Gastroesophageal sphincter (tissue), 4 donors: ENCODE measurements around the gene PCSK2. TPM values are rescaled to one million over a fixed set of nuclear protein-coding genes. Genes with fewer than 3 reads are reported as not detected.
A peak's percentile ranks its signal among the peaks of the same experiment; 100 is the strongest.

ENCODE experiments used
- ATAC-seq: fragments of 150-250 bp; one replicate; pipeline ENCODE4 v1.9.1; 2016; ENCODE audit warnings: mild to moderate bottlenecking, moderate library complexity
- H3K27ac ChIP-seq, 4 donors: fragments of 200-600 bp; sonication (generic) in 3 of 4; 1 replicate in 3 of 4; 2 replicates in 1 of 4; pipeline ENCODE4 v1.5.1; 2016 to 2019
- H3K27me3 ChIP-seq: fragments of 200-600 bp; sonication (generic); one replicate; pipeline ENCODE4 v1.5.1; 2019
- H3K36me3 ChIP-seq, 2 donors: fragments of 200-600 bp; sonication (generic); one replicate each; pipeline ENCODE4 v1.5.1; 2019; ENCODE audit warnings: control low read depth in 1 of 2
- H3K4me1 ChIP-seq, 3 donors: fragments of 200-600 bp; sonication (generic); 1 replicate in 2 of 3; 2 replicates in 1 of 3; pipeline ENCODE4 v1.5.1; 2016 to 2019; ENCODE audit warnings: control low read depth in 2 of 3
- H3K4me3 ChIP-seq, 2 donors: fragments of 200-600 bp; sonication (generic); one replicate each; pipeline ENCODE4 v1.5.1; 2019; ENCODE audit warnings: mild to moderate bottlenecking in 1 of 2, moderate library complexity in 1 of 2
- H3K9me3 ChIP-seq, 3 donors: fragments of 200-600 bp; sonication (generic); one replicate each; pipeline ENCODE4 v1.5.1; 2017 to 2019; ENCODE audit warnings: control low read depth in 2 of 3
- EP300 ChIP-seq: sonication (generic); formaldehyde crosslinking; IDR thresholded peaks from one replicate; pipeline ENCODE4 v1.6.1; 2017; ENCODE audit warnings: antibody characterized with exemption, mild to moderate bottlenecking
- POLR2A ChIP-seq, 2 donors: fragments of 450-650 bp; IDR thresholded peaks; one replicate each; pipeline ENCODE4 v1.6.1; 2017; ENCODE audit warnings: antibody characterized with exemption in 2 of 2, mild to moderate bottlenecking in 2 of 2, moderate library complexity in 1 of 2
- POLR2AphosphoS5 ChIP-seq: sonication (generic); formaldehyde crosslinking; IDR thresholded peaks from one replicate; pipeline ENCODE4 v1.6.1; 2017; ENCODE audit warnings: antibody characterized with exemption
- WGBS, 2 donors: methylation state at CpG; one replicate each; pipeline ENCODE4 v1.1.5; 2018; ENCODE audit warnings: low coverage in 1 of 2; 5-methylcytosine and 5-hydroxymethylcytosine counted together
- total RNA-seq, 4 donors: library from RNA; depleted of rRNA; stranded (reverse); fragments of >200 nt; gene quantifications; one replicate each; pipeline ENCODE4 v1.1.0, GENCODE V29; 2016
- TF ChIP-seq, protein P1 (sequence below), 4 experiments: fragments of 200-600 bp in 2 of 4; fragments of 450-650 bp in 2 of 4; sonication (generic) in 1 of 4; IDR thresholded peaks; one replicate each; pipeline ENCODE4 v1.5.1; 2017 to 2019; ENCODE audit warnings: antibody characterized with exemption in 4 of 4, mild to moderate bottlenecking in 2 of 4, moderate library complexity in 2 of 4

Gene PCSK2
- total RNA-seq, 4 donors from 2014 or later, result 1.6 to 8.5 (median 4.5) TPM

GRCh38 chr20:17494201-17494600 lies 267.4 kb downstream of the PCSK2 start:
- Histone ChIP-seq H3K27me3 (no peaks in the 10 kb centered on the region), H3K4me3 (no peak overlapping the region), H3K9me3 (no peaks in the 10 kb centered on the region), H3K27ac (no peak overlapping the region), H3K36me3 (no peaks in the 10 kb centered on the region), H3K4me1 (peaks cover 0 to 11% (median 0%) of the 10 kb centered on the region in 3 donors)
- ATAC-seq, result no peak
- whole genome bisulfite sequencing, 2 donors, result 88 to 94% methylated on average over 4 to 5 of the region's 7 CpGs
- no peak for TF ChIP-seq EP300
- TF ChIP-seq, protein P1, sequence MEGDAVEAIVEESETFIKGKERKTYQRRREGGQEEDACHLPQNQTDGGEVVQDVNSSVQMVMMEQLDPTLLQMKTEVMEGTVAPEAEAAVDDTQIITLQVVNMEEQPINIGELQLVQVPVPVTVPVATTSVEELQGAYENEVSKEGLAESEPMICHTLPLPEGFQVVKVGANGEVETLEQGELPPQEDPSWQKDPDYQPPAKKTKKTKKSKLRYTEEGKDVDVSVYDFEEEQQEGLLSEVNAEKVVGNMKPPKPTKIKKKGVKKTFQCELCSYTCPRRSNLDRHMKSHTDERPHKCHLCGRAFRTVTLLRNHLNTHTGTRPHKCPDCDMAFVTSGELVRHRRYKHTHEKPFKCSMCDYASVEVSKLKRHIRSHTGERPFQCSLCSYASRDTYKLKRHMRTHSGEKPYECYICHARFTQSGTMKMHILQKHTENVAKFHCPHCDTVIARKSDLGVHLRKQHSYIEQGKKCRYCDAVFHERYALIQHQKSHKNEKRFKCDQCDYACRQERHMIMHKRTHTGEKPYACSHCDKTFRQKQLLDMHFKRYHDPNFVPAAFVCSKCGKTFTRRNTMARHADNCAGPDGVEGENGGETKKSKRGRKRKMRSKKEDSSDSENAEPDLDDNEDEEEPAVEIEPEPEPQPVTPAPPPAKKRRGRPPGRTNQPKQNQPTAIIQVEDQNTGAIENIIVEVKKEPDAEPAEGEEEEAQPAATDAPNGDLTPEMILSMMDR (IDR thresholded peaks at IDR 0.05), result no peak
- TF ChIP-seq POLR2AphosphoS5, result no peak
- TF ChIP-seq POLR2A (IDR thresholded peaks at IDR 0.05), result no peak

- WGBS, 2 donors, result 96% methylated on average over 9 of the region's 9 CpGs; no CpG with 5 or more reads in 1 of the 2 donors
- TF ChIP-seq EP300, result no peak
- TF ChIP-seq POLR2A (IDR thresholded peaks at IDR 0.05), result no peak
- no peak for TF ChIP-seq POLR2AphosphoS5
- TF ChIP-seq, protein P1 (IDR thresholded peaks at IDR 0.05), result no peak
- no peaks in the 10 kb centered on the region for H3K36me3 ChIP-seq
These were observed 269.0 kb downstream of the PCSK2 start for GRCh38 chr20:17495826-17496225.

DNA sequence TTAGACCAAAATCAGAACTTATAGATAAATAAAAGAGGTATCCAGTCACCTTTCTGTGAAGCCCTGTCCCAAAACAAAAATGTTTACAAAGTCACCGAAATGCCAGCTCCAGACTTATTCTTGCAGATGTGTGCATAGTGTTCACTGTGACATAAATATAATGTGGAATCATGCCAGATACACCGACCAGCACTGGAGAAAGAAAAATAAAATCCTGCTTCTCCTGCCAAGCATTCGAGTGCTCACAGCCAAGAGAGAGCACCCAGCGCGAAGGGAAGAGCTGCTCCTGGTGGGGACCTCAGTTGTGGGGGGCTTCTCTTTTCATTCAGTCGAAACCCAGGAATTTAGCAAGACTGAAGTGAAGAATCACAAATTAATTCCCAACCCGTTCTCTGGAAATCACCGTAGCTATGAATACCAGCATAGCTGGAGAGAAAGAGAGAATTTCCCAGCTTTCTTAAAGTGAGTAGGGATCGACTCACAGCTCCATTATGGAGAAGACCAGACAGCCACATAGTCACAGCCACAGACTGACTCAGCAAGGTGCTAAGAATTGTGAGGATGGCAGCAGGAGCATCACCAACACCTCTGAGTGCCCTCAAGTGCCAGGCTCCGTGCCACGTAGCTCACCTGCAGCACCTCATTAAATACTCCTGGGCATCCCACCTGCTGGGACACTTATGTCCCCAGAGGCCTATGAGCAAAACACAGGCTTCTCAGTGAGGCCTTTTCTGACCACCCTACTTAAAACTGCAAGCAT lies 271.2 kb downstream of the PCSK2 start:
- Histone ChIP-seq H3K27ac (peak overlapping the region in 1 of 4 donors; percentile 38), H3K36me3 (no peaks in the 10 kb centered on the region), H3K9me3 (no peaks in the 10 kb centered on the region), H3K4me3 (no peak overlapping the region), H3K27me3 (no peaks in the 10 kb centered on the region), H3K4me1 (peaks cover 0 to 11% (median 0%) of the 10 kb centered on the region in 3 donors)
- WGBS, 2 donors, result 4 to 31% methylated on average over 7 to 11 of the region's 11 CpGs
- ATAC-seq, result no peak
- no peak for TF ChIP-seq POLR2AphosphoS5

More at GRCh38 chr20:17495826-17496225, 269.0 kb downstream of the PCSK2 start:
- Histone ChIP-seq H3K4me3 (no peak overlapping the region), H3K4me1 (peaks cover 0 to 11% (median 0%) of the 10 kb centered on the region in 3 donors), H3K27ac (no peak overlapping the region), H3K9me3 (no peaks in the 10 kb centered on the region), H3K27me3 (no peaks in the 10 kb centered on the region)
- no peak for ATAC-seq

DNA sequence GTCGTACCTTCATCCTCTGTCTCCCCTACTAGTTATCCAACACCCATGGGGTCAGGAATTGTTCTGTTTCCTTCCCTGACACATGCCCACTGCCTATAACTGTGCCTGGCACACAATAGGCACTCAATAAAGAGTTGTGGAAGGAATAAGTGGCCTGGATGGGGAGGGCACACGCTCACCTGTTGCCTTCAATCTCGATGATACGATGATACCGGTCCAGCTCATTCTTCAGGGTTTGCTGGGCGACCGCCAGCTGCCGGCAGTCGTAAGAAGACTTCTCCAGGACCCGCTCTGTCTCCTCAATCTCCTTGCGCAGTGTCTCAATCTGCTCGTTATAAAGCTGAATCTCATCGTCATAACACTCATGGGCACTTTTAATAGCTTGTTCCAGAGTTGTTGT lies 271.8 kb downstream of the PCSK2 start:
- no peaks in the 10 kb centered on the region for H3K27me3 ChIP-seq
- H3K9me3 ChIP-seq, result no peaks in the 10 kb centered on the region
- TF ChIP-seq EP300 (no peak), POLR2A (IDR thresholded peaks at IDR 0.05) (no peak), POLR2AphosphoS5 (no peak)
- TF ChIP-seq, protein P1 (IDR thresholded peaks at IDR 0.05), result no peak
- WGBS, 2 donors, result 80 to 94% methylated on average over 1 to 13 of the region's 13 CpGs
- no peaks in the 10 kb centered on the region for H3K36me3 ChIP-seq
- H3K27ac ChIP-seq, result no peak overlapping the region
- H3K4me1 ChIP-seq, result peaks cover 0 to 11% (median 0%) of the 10 kb centered on the region in 3 donors
- H3K4me3 ChIP-seq, result no peak overlapping the region
- no peak for ATAC-seq

GRCh38 chr20:17499041-17499440 lies 272.2 kb downstream of the PCSK2 start:
- TF ChIP-seq, protein P1 (IDR thresholded peaks at IDR 0.05), result no peak
- TF ChIP-seq EP300 (no peak), POLR2A (IDR thresholded peaks at IDR 0.05) (no peak), POLR2AphosphoS5 (no peak)
- WGBS, 2 donors, result 88 to 92% methylated on average over 2 to 5 of the region's 5 CpGs
- Histone ChIP-seq H3K36me3 (no peaks in the 10 kb centered on the region), H3K27ac (no peak overlapping the region), H3K4me3 (no peak overlapping the region), H3K9me3 (no peaks in the 10 kb centered on the region), H3K27me3 (no peaks in the 10 kb centered on the region), H3K4me1 (peaks cover 0 to 11% (median 0%) of the 10 kb centered on the region in 3 donors)
- no peak for ATAC-seq
